ENCODE measurements around the gene MED9.

- TF ChIP-seq POLR2A (IDR thresholded peaks at IDR 0.05; ENCODE audit: low read depth, low read length) = no peak
- no peak for TF ChIP-seq POLR2AphosphoS5 (IDR thresholded peaks at IDR 0.05; ENCODE audit: low read depth, low read length)
- TF ChIP-seq SPI1 (IDR thresholded peaks at IDR 0.05; ENCODE audit: low read depth, low read length) = no peak
- TF ChIP-seq TAF1 (IDR thresholded peaks at IDR 0.05; ENCODE audit: low read depth, low read length) = no peak
- TF ChIP-seq PAX5 (IDR thresholded peaks at IDR 0.05; ENCODE audit: insufficient read depth, low read length, severe bottlenecking) = no peak
Measured at GRCh38 chr17:17540935-17541639, 64.3 kb downstream of the MED9 start.
